ENCODE measurements around the gene LPAR5.

LPAR5 gene

GRCh38 chr12:6569786-6570185, 66.0 kb downstream of the LPAR5 start:
- H3K27me3 Mint-ChIP-seq = no peaks in the 10 kb centered on the region
- peak overlapping the region; percentile 64 for H3K4me3 Mint-ChIP-seq
- no peaks in the 10 kb centered on the region for H3K9me3 Mint-ChIP-seq (ENCODE audit: low read depth)
- peaks cover 41% of the 10 kb centered on the region for H3K4me1 Mint-ChIP-seq (ENCODE audit: low read depth)
- peaks cover 12% of the 10 kb centered on the region for H3K36me3 Mint-ChIP-seq
- H3K27ac Mint-ChIP-seq = no peak overlapping the region

GRCh38 chr12:6569312-6569711, 66.4 kb downstream of the LPAR5 start:
- Mint-ChIP-seq H3K9me3 (ENCODE audit: low read depth) (no peaks in the 10 kb centered on the region), H3K27me3 (no peaks in the 10 kb centered on the region), H3K27ac (no peak overlapping the region), H3K36me3 (peaks cover 14% of the 10 kb centered on the region), H3K4me1 (ENCODE audit: low read depth) (peaks cover 43% of the 10 kb centered on the region), H3K4me3 (peak overlapping the region; percentile 64)

Measured in activated naive CD8-positive, alpha-beta T cell (primary cell).